ENCODE measurements around the gene EXO5.

DNA sequence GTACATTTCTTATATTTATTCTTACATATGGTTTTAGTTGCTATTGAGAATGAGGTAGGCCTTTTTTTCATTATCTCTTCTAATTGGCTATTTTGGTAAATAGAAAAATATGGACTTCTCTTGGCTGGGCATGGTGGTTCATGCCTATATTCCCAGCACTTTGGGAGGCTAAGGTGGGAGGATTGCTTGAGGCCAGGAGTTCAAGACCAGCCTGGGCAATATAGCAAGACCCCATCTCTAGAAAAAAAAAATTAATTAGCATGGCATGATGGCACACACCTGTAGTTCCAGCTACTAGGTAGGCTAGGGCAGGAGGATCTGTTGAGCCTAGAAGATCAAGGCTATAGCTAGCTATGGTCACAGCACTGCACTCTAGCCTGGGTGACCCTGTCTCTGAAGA is 26.0 kb downstream of the EXO5 start:
- TF ChIP-seq POLR2A (IDR thresholded peaks at IDR 0.05; ENCODE audit: low read length), result no peak
- no peak for TF ChIP-seq GATA1 (IDR thresholded peaks at IDR 0.05; ENCODE audit: low read depth, low read length)

Data from erythroblast (primary cell).